IMR-90 (cell line): Measurements from ENCODE around the gene TYR. TPM values are rescaled to one million over a fixed set of nuclear protein-coding genes. Genes with fewer than 3 reads are reported as not detected.

Experiments
- ATAC-seq: fragments of 200-7000 bp; cut with Tn5 transposase; 2 replicates; pipeline ENCODE4 v1.9.1; 2020; ENCODE audit warnings: low read depth, mild to moderate bottlenecking, moderate library complexity
- BruUV-seq: library from RNA; stranded (reverse); fragments of 400-500 nt; replicated peaks from 2 replicates; lab custom pipeline; 2021; lab: Mats Ljungman, UMichigan
- CTCF ChIA-PET: fragments of 300-600 bp; formaldehyde crosslinking; extraction: SDS; loops from one replicate; lab custom pipeline; 2021; ENCODE audit warnings: antibody characterized with exemption; lab: Yijun Ruan, JAX
- POLR2A ChIA-PET: fragments of 300-600 bp; sonication (Branson Sonifier 250); formaldehyde crosslinking; loops from one replicate; lab custom pipeline; 2022; ENCODE audit warnings: antibody characterized with exemption; ENCODE audit not compliant: unreplicated experiment; lab: Charles Lee
- DNase-seq: peaks from one replicate; pipeline ENCODE4 v3.0.0; 2013
- H2AFZ ChIP-seq: replicated peaks from 2 replicates; pipeline ENCODE3; 2013; ENCODE audit warnings: low read length, mild to moderate bottlenecking; ENCODE audit not compliant: poor library complexity
- H2AK5ac ChIP-seq: 2 replicates; pipeline ENCODE4 v1.6.1; 2013; ENCODE audit warnings: low read depth, low read length, inconsistent platforms
- H2AK9ac ChIP-seq: replicated peaks from 2 replicates; pipeline ENCODE3; 2013; ENCODE audit warnings: mild to moderate bottlenecking, low read depth, low read length, moderate library complexity; ENCODE audit not compliant: poor library complexity
- H2BK120ac ChIP-seq: 2 replicates; pipeline ENCODE4 v1.6.1; 2013; ENCODE audit warnings: low read depth, low read length, inconsistent platforms
- H2BK15ac ChIP-seq: 3 replicates; pipeline ENCODE4 v1.6.1; 2013; ENCODE audit warnings: low read depth, low read length, inconsistent platforms
- H2BK20ac ChIP-seq: 2 replicates; pipeline ENCODE4 v1.6.1; 2013; ENCODE audit warnings: low read depth, mild to moderate bottlenecking, inconsistent platforms, low read length, moderate library complexity
- H2BK5ac ChIP-seq: 2 replicates; pipeline ENCODE4 v1.6.1; 2013; ENCODE audit warnings: mild to moderate bottlenecking, low read depth, low read length, inconsistent platforms; ENCODE audit not compliant: poor library complexity, severe bottlenecking
- H3K14ac ChIP-seq: replicated peaks from 2 replicates; pipeline ENCODE4 v1.6.1; 2013; ENCODE audit warnings: low read depth, low read length, inconsistent platforms
- H3K18ac ChIP-seq: 2 replicates; pipeline ENCODE4 v1.6.1; 2013; ENCODE audit warnings: low read depth, low read length, control low read depth
- H3K23ac ChIP-seq: 2 replicates; pipeline ENCODE4 v1.6.1; 2013; ENCODE audit warnings: low read depth, low read length, inconsistent platforms
- H3K27ac ChIP-seq: 2 replicates; pipeline ENCODE4 v1.5.1; 2013; ENCODE audit warnings: mild to moderate bottlenecking, control low read depth, low read length; ENCODE audit not compliant: insufficient read depth
- H3K27me3 ChIP-seq: 2 replicates; pipeline ENCODE4 v1.6.1; 2013; ENCODE audit warnings: low read length; ENCODE audit not compliant: control insufficient read depth, insufficient read depth
- H3K36me3 ChIP-seq: 2 replicates; pipeline ENCODE4 v1.6.1; 2013; ENCODE audit warnings: low read length, mixed read lengths; ENCODE audit not compliant: control insufficient read depth, insufficient read depth
- H3K4ac ChIP-seq: 2 replicates; pipeline ENCODE4 v1.6.1; 2013; ENCODE audit warnings: low read depth, low read length, inconsistent platforms
- H3K4me1 ChIP-seq: 2 replicates; pipeline ENCODE4 v1.6.1; 2013; ENCODE audit warnings: low read length, mixed read lengths; ENCODE audit not compliant: control insufficient read depth, insufficient read depth
- H3K4me2 ChIP-seq: 2 replicates; pipeline ENCODE4 v1.6.1; 2013; ENCODE audit warnings: low read depth, mild to moderate bottlenecking, control low read depth, low read length, moderate library complexity
- H3K4me3 ChIP-seq: 2 replicates; pipeline ENCODE4 v1.5.1; 2013; ENCODE audit warnings: low read depth, mild to moderate bottlenecking, control low read depth, low read length, moderate library complexity; ENCODE audit not compliant: insufficient read depth
- H3K56ac ChIP-seq: 2 replicates; pipeline ENCODE4 v1.6.1; 2013; ENCODE audit warnings: low read length, inconsistent platforms; ENCODE audit not compliant: insufficient read depth; ENCODE audit errors: extremely low read depth
- H3K79me1 ChIP-seq, 2 experiments: 2 replicates each; pipeline ENCODE4 v1.6.1; 2013; ENCODE audit warnings: low read length in 2 of 2, inconsistent platforms in 1 of 2, low read depth in 1 of 2
- H3K9ac ChIP-seq: 2 replicates; pipeline ENCODE4 v1.6.1; 2013; ENCODE audit warnings: low read depth, low read length, control low read depth
- H3K9me1 ChIP-seq: 2 replicates; pipeline ENCODE4 v1.6.1; 2013; ENCODE audit warnings: low read length, inconsistent platforms; ENCODE audit not compliant: insufficient read depth
- H3K9me3 ChIP-seq: 2 replicates; pipeline ENCODE4 v1.6.1; 2013; ENCODE audit warnings: low read length; ENCODE audit not compliant: control insufficient read depth, insufficient read depth
- H4K20me1 ChIP-seq: 2 replicates; pipeline ENCODE4 v1.6.1; 2013; ENCODE audit warnings: low read length, inconsistent platforms; ENCODE audit not compliant: insufficient read depth
- H4K5ac ChIP-seq: 2 replicates; pipeline ENCODE4 v1.6.1; 2013; ENCODE audit warnings: mild to moderate bottlenecking, low read depth, low read length, control low read depth
- H4K8ac ChIP-seq, 2 experiments: 2 replicates each; pipeline ENCODE4 v1.6.1; 2013; ENCODE audit warnings: low read depth in 2 of 2, low read length in 2 of 2, control low read depth in 1 of 2, inconsistent platforms in 1 of 2
- H4K91ac ChIP-seq: 2 replicates; pipeline ENCODE4 v1.6.1; 2013; ENCODE audit warnings: low read depth, low read length, inconsistent platforms; ENCODE audit not compliant: insufficient read depth
- BHLHE40 ChIP-seq: fragments of 150-350 bp; IDR thresholded peaks from 2 replicates; pipeline ENCODE4 v1.6.1; 2016; ENCODE audit warnings: mild to moderate bottlenecking, low read depth, low read length
- CHD1 ChIP-seq: IDR thresholded peaks from 2 replicates; pipeline ENCODE4 v1.6.1; 2012; ENCODE audit warnings: low read depth, low read length, improper control_type of control experiment
- MAZ ChIP-seq: IDR thresholded peaks from 2 replicates; pipeline ENCODE4 v1.6.1; 2012; ENCODE audit warnings: low read depth, mild to moderate bottlenecking, low read length, improper control_type of control experiment, moderate library complexity, borderline replicate concordance
- RCOR1 ChIP-seq: IDR thresholded peaks from 2 replicates; pipeline ENCODE4 v1.6.1; 2012; ENCODE audit warnings: mild to moderate bottlenecking, low read length, improper control_type of control experiment; ENCODE audit not compliant: insufficient replicate concordance
- WGBS, 2 experiments: methylation state at CpG; one replicate each; pipeline versions ENCODE4 v1.1.5 to v1.1.7; 2013; ENCODE audit warnings: missing lambda C conversion rate in 2 of 2; ENCODE audit not compliant: insufficient read length in 1 of 2; ENCODE audit errors: extremely low coverage in 2 of 2; 5-methylcytosine and 5-hydroxymethylcytosine counted together
- dilution Hi-C: fragments of 300-500 bp; cut with HindIII; formaldehyde crosslinking; loops from one replicate; pipeline ENCODE4 v1.14.3; 2018; ENCODE audit warnings: low sequenced_read_pairs; ENCODE audit not compliant: unreplicated experiment
- in situ Hi-C: fragments of 300-500 bp; cut with MboI; formaldehyde crosslinking; loops from 3 replicates; pipeline ENCODE4 v1.14.3; 2019; ENCODE audit warnings: low sequenced_read_pairs, inconsistent platforms, mixed read lengths
- intact Hi-C: fragments of 100-400 bp; cut with micrococcal nuclease; formaldehyde crosslinking; loops from 2 replicates; pipeline ENCODE4 v1.10.0; 2022
- polyA plus RNA-seq, 3 experiments: library from polyadenylated mRNA; depleted of rRNA; stranded (reverse); fragments of >200 nt; gene quantifications; 2 replicates each; pipeline ENCODE4 v1.2.3, GENCODE V29; 2012; ENCODE audit warnings: low replicate concordance in 1 of 3
- total RNA-seq: library from RNA; depleted of rRNA; stranded (reverse); fragments of >200 nt; gene quantifications from 2 replicates; pipeline ENCODE4 v1.2.3, GENCODE V29; 2012

Gene TYR
- total and polyA plus RNA-seq, 2 of the 4 experiments (the other 2 are of a cell fraction): not detected

DNA sequence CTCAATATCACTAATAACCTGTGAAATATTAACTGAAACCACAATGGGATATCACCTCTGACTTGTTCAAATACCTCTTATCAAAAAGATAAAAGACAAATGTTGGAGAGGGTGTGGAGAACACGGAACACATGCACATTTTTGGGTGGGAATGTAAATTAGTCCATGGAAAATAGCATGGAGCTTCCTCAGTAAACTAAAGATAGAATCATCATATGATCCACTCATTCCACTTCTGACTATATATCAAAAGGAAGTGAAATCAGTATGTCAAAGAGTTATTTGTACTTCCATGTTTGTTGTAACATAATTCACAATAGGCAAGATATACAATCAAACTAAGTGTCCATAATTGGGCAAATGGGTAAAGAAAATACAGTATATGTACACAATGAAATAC lies 57.4 kb downstream of the TYR start:
- intact Hi-C loops: no loop called here
- Histone ChIP-seq H3K4me3 (no peak overlapping the region), H3K9ac (no peak overlapping the region), H3K14ac (no peak overlapping the region), H3K23ac (no peak overlapping the region), H2AK9ac (no peak overlapping the region), H2AFZ (no peak overlapping the region), H4K8ac (no peak overlapping the region), H3K18ac (no peak overlapping the region), H2BK15ac (no peak overlapping the region), H2AK5ac (no peak overlapping the region), H3K27me3 (no peaks in the 10 kb centered on the region), H4K5ac (no peak overlapping the region), H4K20me1 (no peaks in the 10 kb centered on the region), H3K36me3 (no peaks in the 10 kb centered on the region), H3K4me1 (no peaks in the 10 kb centered on the region), H2BK5ac (no peak overlapping the region), H3K9me3 (no peaks in the 10 kb centered on the region), H3K9me1 (no peaks in the 10 kb centered on the region), H3K4me2 (no peak overlapping the region), H2BK20ac (no peak overlapping the region), H3K79me1 (no peaks in the 10 kb centered on the region), H3K27ac (no peak overlapping the region), H3K56ac (no peak overlapping the region), H4K91ac (no peak overlapping the region), H3K4ac (no peak overlapping the region), H2BK120ac (no peak overlapping the region)
- in situ Hi-C loops: no loop called here
- WGBS, 2 experiments: no CpG with 5 or more reads among the region's 1 CpG
- dilution Hi-C loops: no loop called here
- ChIA-PET CTCF (interaction anchor here (0.7 kb wide), 1 partner anchor 13 kb away, joined by 6 read pairs; no protein-coding TSS in a partner anchor), POLR2A (no interaction called here)
- BruUV-seq: no TSS peak
- ATAC-seq: no peak
- TF ChIP-seq BHLHE40 (no peak), CHD1 (no peak), RCOR1 (no peak), MAZ (no peak)
- no peak for DNase-seq
